ENCODE measurements around the gene CROCC.
"Not testable (repeated sequence)": the region's sequence is repeated elsewhere in the genome, so short reads cannot be mapped to it uniquely, and the experiment has no call there.

DNA sequence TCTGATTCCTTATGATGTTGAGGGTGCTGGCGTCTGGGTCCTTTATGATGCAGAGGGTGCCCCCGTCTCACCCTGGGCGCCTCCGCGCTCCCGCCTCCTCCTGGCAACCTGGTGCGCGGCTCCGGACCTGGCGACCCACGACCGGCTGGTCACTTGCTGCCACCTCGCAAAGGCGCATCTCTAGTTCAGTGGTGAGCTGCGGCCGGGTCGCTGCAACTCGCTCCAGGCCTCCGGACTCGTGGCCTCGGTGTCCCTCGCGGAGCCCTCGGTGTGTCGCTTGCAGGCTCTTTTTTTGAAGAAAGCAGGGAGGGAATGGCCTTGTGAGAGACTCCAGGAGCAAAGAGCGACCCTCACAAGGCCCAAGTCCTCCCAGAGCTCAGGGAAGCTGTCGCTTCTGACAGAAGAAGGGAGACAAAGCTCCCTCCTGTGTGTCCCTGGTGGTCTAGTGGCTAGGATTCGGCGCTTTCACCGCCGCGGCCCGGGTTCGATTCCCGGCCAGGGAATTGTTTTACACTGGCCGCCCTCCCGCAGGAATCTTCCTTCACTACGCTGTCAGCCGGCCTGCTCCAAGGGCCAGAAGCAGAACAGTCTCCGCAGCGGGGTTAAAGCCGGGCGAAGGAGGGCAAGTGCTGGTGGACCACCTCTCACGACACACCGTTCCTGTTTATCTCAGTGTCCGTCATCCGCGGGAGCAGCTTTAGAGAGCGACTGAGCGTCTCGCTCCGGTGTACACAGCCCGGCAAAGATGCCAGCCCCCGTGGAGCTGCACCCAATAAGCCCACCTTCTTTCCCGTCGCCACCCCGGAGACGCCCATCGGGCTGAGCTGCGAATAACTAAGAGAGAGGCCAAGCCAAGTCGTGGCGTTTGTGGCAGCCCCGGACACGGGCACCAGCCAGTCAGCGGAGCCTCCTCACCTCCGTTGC lies 49.3 kb upstream of the CROCC start:
- TF ChIP-seq POLR2A (IDR thresholded peaks at IDR 0.05; ENCODE audit: low read length); USF2 (IDR thresholded peaks at IDR 0.05); CTCF (IDR thresholded peaks at IDR 0.05); JUNB (IDR thresholded peaks at IDR 0.05); RAD21 (conservative IDR thresholded peaks at IDR 0.05 in 1 of 2, IDR thresholded peaks at IDR 0.05 in 1 of 2): not testable (repeated sequence)
- TF ChIP-seq, protein P1, sequence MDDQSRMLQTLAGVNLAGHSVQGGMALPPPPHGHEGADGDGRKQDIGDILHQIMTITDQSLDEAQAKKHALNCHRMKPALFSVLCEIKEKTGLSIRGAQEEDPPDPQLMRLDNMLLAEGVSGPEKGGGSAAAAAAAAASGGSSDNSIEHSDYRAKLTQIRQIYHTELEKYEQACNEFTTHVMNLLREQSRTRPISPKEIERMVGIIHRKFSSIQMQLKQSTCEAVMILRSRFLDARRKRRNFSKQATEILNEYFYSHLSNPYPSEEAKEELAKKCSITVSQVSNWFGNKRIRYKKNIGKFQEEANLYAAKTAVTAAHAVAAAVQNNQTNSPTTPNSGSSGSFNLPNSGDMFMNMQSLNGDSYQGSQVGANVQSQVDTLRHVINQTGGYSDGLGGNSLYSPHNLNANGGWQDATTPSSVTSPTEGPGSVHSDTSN (IDR thresholded peaks at IDR 0.05): not testable (repeated sequence)
- TF ChIP-seq, protein P2, sequence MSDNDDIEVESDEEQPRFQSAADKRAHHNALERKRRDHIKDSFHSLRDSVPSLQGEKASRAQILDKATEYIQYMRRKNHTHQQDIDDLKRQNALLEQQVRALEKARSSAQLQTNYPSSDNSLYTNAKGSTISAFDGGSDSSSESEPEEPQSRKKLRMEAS (IDR thresholded peaks at IDR 0.05): peak; percentile 43; the same call in 1 of the 2 replicates
